Gastrocnemius medialis (tissue), 4 donors: Measurements from ENCODE around the gene PCDHGA8. TPM values are rescaled to one million over a fixed set of nuclear protein-coding genes. Genes with fewer than 3 reads are reported as not detected.
"Not testable (repeated sequence)": the region's sequence is repeated elsewhere in the genome, so short reads cannot be mapped to it uniquely, and the experiment has no call there.

Experiments
- ATAC-seq, 2 donors: fragments of 150-250 bp; one replicate each; pipeline ENCODE4 v1.9.1; 2016
- DNase-seq, 2 donors: peaks; one replicate each; pipeline ENCODE4 v3.0.0-alpha.2; 2019
- H3K27ac ChIP-seq, 4 donors: fragments of 200-600 bp; sonication (generic); 1 replicate in 1 of 4; 2 replicates in 3 of 4; pipeline ENCODE4 v1.5.1; 2016 to 2018; ENCODE audit warnings: mild to moderate bottlenecking in 2 of 4, moderate library complexity in 1 of 4
- H3K27me3 ChIP-seq, 3 donors: fragments of 200-600 bp; sonication (generic) in 2 of 3; 1 replicate in 1 of 3; 2 replicates in 2 of 3; pipeline versions ENCODE4 v1.5.1 to v1.6.0; 2016 to 2019; ENCODE audit warnings: mild to moderate bottlenecking in 1 of 3, moderate library complexity in 1 of 3
- H3K36me3 ChIP-seq, 2 donors: fragments of 200-600 bp; sonication (generic) in 1 of 2; one replicate each; pipeline ENCODE4 v1.5.1; 2017 to 2018
- H3K4me1 ChIP-seq, 2 donors: fragments of 200-600 bp; sonication (generic) in 1 of 2; one replicate each; pipeline ENCODE4 v1.5.1; 2016 to 2017; ENCODE audit warnings: mild to moderate bottlenecking in 2 of 2
- H3K4me3 ChIP-seq, 4 donors: fragments of 200-600 bp; sonication (generic) in 3 of 4; 1 replicate in 1 of 4; 2 replicates in 3 of 4; pipeline ENCODE4 v1.5.1; 2016 to 2019; ENCODE audit warnings: mild to moderate bottlenecking in 2 of 4
- H3K9me3 ChIP-seq, 3 donors: fragments of 200-600 bp; sonication (generic) in 2 of 3; 1 replicate in 1 of 3; 2 replicates in 2 of 3; pipeline ENCODE4 v1.5.1; 2016 to 2019
- POLR2A ChIP-seq, 2 donors: fragments of 450-650 bp; IDR thresholded peaks; one replicate each; pipeline ENCODE4 v1.6.1; 2017; ENCODE audit warnings: antibody characterized with exemption in 2 of 2, mild to moderate bottlenecking in 2 of 2, moderate library complexity in 2 of 2
- in situ Hi-C, 4 donors: fragments of 200-750 bp; cut with MboI; loops; one replicate each; pipeline versions ENCODE4 v1.15.0 to v1.8.0; 2017; ENCODE audit warnings: low sequenced_read_pairs in 4 of 4
- intact Hi-C: fragments of 100-400 bp; cut with DNase I; formaldehyde crosslinking; loops from one replicate; pipeline ENCODE4 v1.15.1; 2023; ENCODE audit warnings: low total_unique reads
- total RNA-seq, 4 donors: library from RNA; depleted of rRNA; stranded (reverse); fragments of >200 nt; gene quantifications; one replicate each; pipeline versions ENCODE4 v1.1.0 to v1.2.3, GENCODE V29; 2016
- TF ChIP-seq, protein P1 (sequence below), 5 experiments: fragments of 450-650 bp in 3 of 5; fragments of 200-600 bp in 2 of 5; sonication (generic) in 2 of 5; IDR thresholded peaks in 4 of 5; conservative IDR thresholded peaks in 1 of 5; 1 replicate in 4 of 5; 2 replicates in 1 of 5; pipeline ENCODE4 v1.5.1; 2016 to 2019; ENCODE audit warnings: antibody characterized with exemption in 5 of 5, mild to moderate bottlenecking in 3 of 5, moderate library complexity in 3 of 5

Gene PCDHGA8
- total RNA-seq, 4 donors from 2014 or later: 0.82 to 1.8 (median 1.2) TPM

DNA sequence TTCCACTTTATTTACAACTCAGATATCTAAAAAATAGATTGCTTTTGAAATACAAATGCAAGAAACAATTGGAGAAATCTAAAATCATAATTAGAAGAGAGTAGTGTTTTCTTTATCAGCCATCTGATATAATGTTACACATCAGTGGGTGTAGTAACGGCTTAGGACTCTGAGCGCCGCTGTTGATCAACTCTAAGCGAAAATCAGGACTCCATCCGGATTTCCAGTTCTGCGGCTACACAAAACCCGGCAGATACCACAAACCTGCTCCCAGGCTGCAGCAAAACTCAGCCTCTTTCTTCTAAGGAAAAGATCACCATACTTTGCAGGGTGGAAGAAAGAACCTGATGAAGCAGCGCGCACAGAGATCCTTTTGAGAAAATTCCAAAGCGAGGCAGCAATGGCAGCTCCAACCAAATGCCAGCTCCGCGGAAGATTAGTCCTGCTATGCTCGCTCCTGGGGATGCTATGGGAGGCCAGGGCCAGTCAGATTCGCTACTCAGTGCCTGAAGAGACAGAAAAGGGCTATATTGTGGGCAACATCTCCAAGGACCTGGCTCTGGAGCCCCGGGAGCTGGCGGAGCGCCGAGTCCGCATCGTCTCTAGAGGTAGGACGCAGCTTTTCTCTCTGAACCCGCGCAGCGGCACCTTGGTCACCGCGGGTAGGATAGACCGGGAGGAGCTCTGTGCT, 10.3 kb downstream of the PCDHGA8 start, which contains the start of gene PCDHGA9:
Gene PCDHGA9 (plus strand): TSS at position 226 of the 691 bp plus-strand sequence. CDS start 175 bp downstream, at position 401.
- peak within 1 kb of the TSS; percentile 29 to 45 (median 37) for H3K4me3 ChIP-seq
- intact Hi-C loops (no loop called here), in situ Hi-C loops (no loop called here)
- DNase-seq (no peak), ATAC-seq (peak; percentile 55 to 63)
- peaks cover 0 to 4% of the 10 kb centered on the region in 2 donors for H3K36me3 ChIP-seq
- H3K27me3 ChIP-seq: peaks cover 0 to 4% (median 0%) of the 10 kb centered on the region in 3 donors
- TF ChIP-seq, protein P1, sequence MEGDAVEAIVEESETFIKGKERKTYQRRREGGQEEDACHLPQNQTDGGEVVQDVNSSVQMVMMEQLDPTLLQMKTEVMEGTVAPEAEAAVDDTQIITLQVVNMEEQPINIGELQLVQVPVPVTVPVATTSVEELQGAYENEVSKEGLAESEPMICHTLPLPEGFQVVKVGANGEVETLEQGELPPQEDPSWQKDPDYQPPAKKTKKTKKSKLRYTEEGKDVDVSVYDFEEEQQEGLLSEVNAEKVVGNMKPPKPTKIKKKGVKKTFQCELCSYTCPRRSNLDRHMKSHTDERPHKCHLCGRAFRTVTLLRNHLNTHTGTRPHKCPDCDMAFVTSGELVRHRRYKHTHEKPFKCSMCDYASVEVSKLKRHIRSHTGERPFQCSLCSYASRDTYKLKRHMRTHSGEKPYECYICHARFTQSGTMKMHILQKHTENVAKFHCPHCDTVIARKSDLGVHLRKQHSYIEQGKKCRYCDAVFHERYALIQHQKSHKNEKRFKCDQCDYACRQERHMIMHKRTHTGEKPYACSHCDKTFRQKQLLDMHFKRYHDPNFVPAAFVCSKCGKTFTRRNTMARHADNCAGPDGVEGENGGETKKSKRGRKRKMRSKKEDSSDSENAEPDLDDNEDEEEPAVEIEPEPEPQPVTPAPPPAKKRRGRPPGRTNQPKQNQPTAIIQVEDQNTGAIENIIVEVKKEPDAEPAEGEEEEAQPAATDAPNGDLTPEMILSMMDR (IDR thresholded peaks at IDR 0.05 in 4 of 5, conservative IDR thresholded peaks at IDR 0.05 in 1 of 5): peak in 4 of 5 experiments; percentile 35 to 46 (median 40)
- TF ChIP-seq POLR2A (IDR thresholded peaks at IDR 0.05): no peak
- H3K9me3 ChIP-seq: peaks cover 0 to 6% (median 0%) of the 10 kb centered on the region in 3 donors
- no peak within 1 kb of the TSS for H3K27ac ChIP-seq
- H3K4me1 ChIP-seq: peaks cover 14 to 15% of the 10 kb centered on the region in 2 donors

DNA sequence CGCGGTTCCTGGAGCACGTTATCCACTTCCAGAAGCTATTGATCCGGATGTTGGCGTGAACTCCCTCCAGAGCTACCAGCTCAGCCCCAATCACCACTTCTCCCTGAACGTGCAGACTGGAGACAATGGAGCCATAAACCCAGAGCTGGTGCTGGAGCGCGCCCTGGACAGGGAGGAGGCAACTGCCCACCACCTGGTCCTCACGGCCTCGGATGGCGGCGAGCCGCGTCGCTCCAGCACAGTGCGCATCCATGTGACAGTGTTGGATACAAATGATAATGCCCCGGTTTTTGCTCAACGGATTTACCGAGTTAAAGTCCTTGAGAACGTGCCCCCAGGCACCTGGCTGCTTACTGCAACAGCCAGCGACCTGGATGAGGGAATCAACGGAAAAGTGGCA, 11.0 kb downstream of the PCDHGA8 start:
- Histone ChIP-seq H3K27me3 (peaks cover 0 to 4% (median 0%) of the 10 kb centered on the region in 3 donors), H3K27ac (no peak overlapping the region), H3K4me1 (peaks cover 14 to 15% of the 10 kb centered on the region in 2 donors), H3K4me3 (peak overlapping the region in 2 of 4 donors; percentile 29 to 41), H3K36me3 (peaks cover 0 to 4% of the 10 kb centered on the region in 2 donors), H3K9me3 (peaks cover 0 to 6% (median 0%) of the 10 kb centered on the region in 3 donors)
- intact Hi-C loops: no loop called here
- TF ChIP-seq POLR2A (IDR thresholded peaks at IDR 0.05): no peak
- TF ChIP-seq, protein P1 (IDR thresholded peaks at IDR 0.05 in 4 of 5, conservative IDR thresholded peaks at IDR 0.05 in 1 of 5): no peak
- ATAC-seq (no peak), DNase-seq (no peak)
- in situ Hi-C loops: no loop called here

DNA sequence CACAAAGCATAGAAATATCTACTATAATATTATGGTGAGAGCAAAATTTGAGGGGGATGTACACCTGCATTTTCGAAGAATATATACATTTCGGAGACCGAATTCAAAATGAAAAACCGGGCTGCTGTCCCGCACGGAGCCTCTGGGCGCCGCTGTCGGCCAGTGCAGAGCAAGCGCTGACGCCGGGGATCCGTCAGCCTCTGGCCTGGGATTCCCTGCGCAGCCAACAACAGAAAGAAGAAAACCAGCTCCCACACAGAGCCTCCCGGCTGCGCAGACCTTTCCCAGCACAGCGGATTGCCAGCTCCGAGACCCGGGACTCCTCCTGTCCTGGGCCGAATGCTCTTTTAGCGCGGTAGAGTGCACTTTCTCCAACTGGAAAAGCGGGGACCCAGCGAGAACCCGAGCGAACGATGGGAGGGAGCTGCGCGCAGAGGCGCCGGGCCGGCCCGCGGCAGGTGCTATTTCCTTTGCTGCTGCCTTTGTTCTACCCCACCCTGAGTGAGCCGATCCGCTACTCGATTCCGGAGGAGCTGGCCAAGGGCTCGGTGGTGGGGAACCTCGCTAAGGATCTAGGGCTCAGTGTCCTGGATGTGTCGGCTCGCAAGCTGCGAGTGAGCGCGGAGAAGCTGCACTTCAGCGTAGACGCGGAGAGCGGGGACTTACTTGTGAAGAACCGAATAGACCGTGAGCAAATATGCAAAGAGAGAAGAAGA, 15.5 kb downstream of the PCDHGA8 start, which contains the start of gene PCDHGB6:
Gene PCDHGB6 (plus strand): TSS at position 232 of the 716 bp plus-strand sequence. CDS start 182 bp downstream, at position 414.
- ATAC-seq: peak; percentile 73 to 75

DNA sequence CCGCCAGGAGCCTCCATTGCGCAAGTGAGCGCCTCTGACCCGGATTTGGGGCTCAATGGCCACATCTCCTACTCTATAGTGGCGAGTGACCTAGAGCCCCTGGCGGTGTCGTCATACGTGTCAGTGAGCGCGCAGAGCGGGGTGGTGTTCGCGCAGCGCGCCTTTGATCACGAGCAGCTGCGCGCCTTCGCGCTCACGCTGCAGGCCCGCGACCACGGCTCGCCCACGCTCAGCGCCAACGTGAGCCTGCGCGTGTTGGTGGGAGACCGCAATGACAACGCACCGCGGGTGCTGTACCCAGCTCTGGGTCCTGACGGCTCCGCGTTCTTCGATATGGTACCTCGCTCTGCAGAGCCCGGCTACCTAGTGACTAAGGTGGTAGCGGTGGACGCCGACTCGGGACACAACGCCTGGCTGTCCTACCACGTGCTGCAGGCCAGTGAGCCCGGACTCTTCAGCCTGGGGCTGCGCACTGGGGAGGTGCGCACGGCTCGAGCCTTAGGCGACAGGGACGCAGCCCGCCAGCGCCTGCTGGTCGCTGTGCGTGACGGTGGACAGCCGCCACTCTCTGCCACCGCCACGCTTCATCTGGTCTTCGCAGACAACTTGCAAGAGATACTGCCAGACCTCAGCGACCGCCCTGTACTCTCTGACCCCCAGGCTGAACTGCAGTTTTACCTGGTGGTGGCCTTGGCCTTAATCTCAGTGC, 17.3 kb downstream of the PCDHGA8 start:
- no peak overlapping the region for H3K27ac ChIP-seq
- TF ChIP-seq, protein P1 (IDR thresholded peaks at IDR 0.05 in 4 of 5, conservative IDR thresholded peaks at IDR 0.05 in 1 of 5): no peak
- TF ChIP-seq POLR2A (IDR thresholded peaks at IDR 0.05): no peak
- peak overlapping the region in 1 of 4 donors; percentile 16 for H3K4me3 ChIP-seq
- no peak for DNase-seq
- H3K4me1 ChIP-seq: peaks cover 4 to 15% of the 10 kb centered on the region in 2 donors
- H3K9me3 ChIP-seq: peaks cover 0 to 8% (median 0%) of the 10 kb centered on the region in 3 donors
- intact Hi-C loops: loop anchor here (5.0 kb wide), 1 partner anchor 37 kb away; the partner anchor contains the start of genes PCDHGA6 and PCDHGB3
- no peaks in the 10 kb centered on the region for H3K27me3 ChIP-seq
- ATAC-seq: no peak
- H3K36me3 ChIP-seq: no peaks in the 10 kb centered on the region
- in situ Hi-C loops: loop anchor here in 1 of 4 donors (5.0 kb wide), 1 partner anchor 148 kb away; no protein-coding TSS in a partner anchor

More for the DNA sequence above, 15.5 kb downstream of the PCDHGA8 start, which contains the start of gene PCDHGB6:
- H3K27me3 ChIP-seq, intact Hi-C loops, H3K9me3 ChIP-seq, H3K36me3 ChIP-seq: not testable (repeated sequence)
- peak in 1 of 2 donors; percentile 39 for DNase-seq
- H3K4me3 ChIP-seq: peak within 1 kb of the TSS; percentile 36 to 57 (median 48)
- in situ Hi-C loops: loop anchor here in 1 of 4 donors (5.0 kb wide), 1 partner anchor 149 kb away; no protein-coding TSS in a partner anchor
- H3K4me1 ChIP-seq: peaks cover 6 to 19% of the 10 kb centered on the region in 2 donors
- TF ChIP-seq, protein P1 (IDR thresholded peaks at IDR 0.05 in 4 of 5, conservative IDR thresholded peaks at IDR 0.05 in 1 of 5): peak; percentile 48 to 75 (median 70)
- H3K27ac ChIP-seq: peak within 1 kb of the TSS; percentile 53 to 73 (median 64)
